Liver (tissue), 9 donors: Measurements from ENCODE around the gene SAP30. TPM values are rescaled to one million over a fixed set of nuclear protein-coding genes. Genes with fewer than 3 reads are reported as not detected.

Source experiments
- DNase-seq: peaks from one replicate; pipeline ENCODE4 v3.0.0-alpha.2; 2017; ENCODE audit warnings: low spot score
- H3K27ac ChIP-seq, 2 donors: one replicate each; pipeline ENCODE4 v1.7.0; 2013; ENCODE audit warnings: inconsistent platforms in 2 of 2, low read length in 2 of 2, control low read depth in 1 of 2, low read depth in 1 of 2, mild to moderate bottlenecking in 1 of 2
- H3K27me3 ChIP-seq, 4 donors: one replicate each; pipeline versions ENCODE4 v1.6.1 to v1.7.0; 2013; ENCODE audit warnings: low read length in 3 of 4, inconsistent platforms in 1 of 4, mild to moderate bottlenecking in 1 of 4, moderate library complexity in 1 of 4; ENCODE audit not compliant: control insufficient read depth in 4 of 4, insufficient read depth in 4 of 4
- H3K36me3 ChIP-seq, 4 donors: one replicate each; pipeline versions ENCODE4 v1.6.1 to v1.7.0; 2013; ENCODE audit warnings: low read length in 3 of 4, mild to moderate bottlenecking in 3 of 4, low read depth in 1 of 4, moderate library complexity in 1 of 4; ENCODE audit not compliant: control insufficient read depth in 4 of 4, insufficient read depth in 3 of 4
- H3K4me1 ChIP-seq, 4 donors: one replicate each; pipeline versions ENCODE4 v1.6.1 to v1.7.0; 2013; ENCODE audit warnings: low read length in 3 of 4, mild to moderate bottlenecking in 3 of 4, moderate library complexity in 1 of 4; ENCODE audit not compliant: control insufficient read depth in 4 of 4, insufficient read depth in 4 of 4
- H3K4me3 ChIP-seq, 3 donors: one replicate each; pipeline versions ENCODE4 v1.6.1 to v1.7.0; 2013; ENCODE audit warnings: low read length in 3 of 3, control low read depth in 1 of 3, low read depth in 1 of 3, mild to moderate bottlenecking in 1 of 3
- H3K9ac ChIP-seq, 2 donors: one replicate each; pipeline ENCODE4 v1.7.0; 2013; ENCODE audit warnings: low read length in 2 of 2, mild to moderate bottlenecking in 2 of 2, moderate library complexity in 2 of 2, control low read depth in 1 of 2, low read depth in 1 of 2
- H3K9me3 ChIP-seq, 4 donors: one replicate each; pipeline versions ENCODE4 v1.6.1 to v1.7.0; 2013; ENCODE audit warnings: low read length in 3 of 4; ENCODE audit not compliant: control insufficient read depth in 4 of 4
- ATF3 ChIP-seq: IDR thresholded peaks from 2 replicates; pipeline ENCODE4 v1.6.1; 2016; ENCODE audit warnings: antibody characterized with exemption
- CTCF ChIP-seq: fragments of 150-350 bp; IDR thresholded peaks from 2 replicates; pipeline ENCODE4 v1.5.1; 2017; ENCODE audit warnings: improper control_type of control experiment, low read depth, low read length; ENCODE audit not compliant: missing input control
- EGR1 ChIP-seq, 2 donors: IDR thresholded peaks; 2 replicates each; pipeline ENCODE4 v1.6.1; 2016 to 2018; ENCODE audit warnings: antibody characterized with exemption in 2 of 2, low read depth in 2 of 2
- FOXA1 ChIP-seq: IDR thresholded peaks from 2 replicates; pipeline ENCODE4 v1.6.1; 2016; ENCODE audit warnings: antibody characterized with exemption
- FOXA2 ChIP-seq: IDR thresholded peaks from 2 replicates; pipeline ENCODE4 v1.6.1; 2016; ENCODE audit warnings: antibody characterized with exemption
- GABPA ChIP-seq, 2 donors: IDR thresholded peaks in 1 of 2; conservative IDR thresholded peaks in 1 of 2; 2 replicates each; pipeline ENCODE4 v1.6.1; 2016; ENCODE audit warnings: antibody characterized with exemption in 2 of 2, mild to moderate bottlenecking in 1 of 2, moderate library complexity in 1 of 2
- HNF4A ChIP-seq, 2 donors: conservative IDR thresholded peaks; 2 replicates each; pipeline ENCODE4 v1.6.1; 2016; ENCODE audit warnings: antibody characterized with exemption in 2 of 2, mild to moderate bottlenecking in 2 of 2
- HNF4G ChIP-seq: IDR thresholded peaks from 2 replicates; pipeline ENCODE4 v1.6.1; 2016; ENCODE audit warnings: antibody characterized with exemption
- JUND ChIP-seq, 2 donors: IDR thresholded peaks; 2 replicates each; pipeline ENCODE4 v1.6.1; 2016; ENCODE audit warnings: antibody characterized with exemption in 2 of 2
- MAX ChIP-seq: IDR thresholded peaks from 2 replicates; pipeline ENCODE4 v1.6.1; 2016; ENCODE audit warnings: antibody characterized with exemption
- NR2F2 ChIP-seq: IDR thresholded peaks from 2 replicates; pipeline ENCODE4 v1.6.1; 2016; ENCODE audit warnings: antibody characterized with exemption
- RAD21 ChIP-seq, 2 donors: IDR thresholded peaks; 2 replicates each; pipeline ENCODE4 v1.6.1; 2016; ENCODE audit warnings: antibody characterized with exemption in 2 of 2, mild to moderate bottlenecking in 2 of 2
- REST ChIP-seq: IDR thresholded peaks from 2 replicates; pipeline ENCODE4 v1.6.1; 2016; ENCODE audit warnings: antibody characterized with exemption, mild to moderate bottlenecking
- RXRA ChIP-seq, 2 donors: IDR thresholded peaks; 2 replicates each; pipeline ENCODE4 v1.6.1; 2017 to 2018; ENCODE audit warnings: antibody characterized with exemption in 2 of 2, mild to moderate bottlenecking in 1 of 2
- SP1 ChIP-seq: IDR thresholded peaks from 2 replicates; pipeline ENCODE4 v1.6.1; 2018; ENCODE audit warnings: antibody characterized with exemption, mild to moderate bottlenecking
- TAF1 ChIP-seq: conservative IDR thresholded peaks from 2 replicates; pipeline ENCODE4 v1.6.1; 2016; ENCODE audit warnings: antibody characterized with exemption, mild to moderate bottlenecking
- YY1 ChIP-seq: IDR thresholded peaks from 2 replicates; pipeline ENCODE4 v1.6.1; 2016; ENCODE audit warnings: antibody characterized with exemption, mild to moderate bottlenecking
- ZBTB33 ChIP-seq: IDR thresholded peaks from 2 replicates; pipeline ENCODE4 v1.6.1; 2016; ENCODE audit warnings: antibody characterized with exemption
- WGBS: extraction: QIAGEN DNeasy Blood & Tissue Kit; methylation state at CpG from one replicate; pipeline ENCODE4 v1.1.7; 2013; 5-methylcytosine and 5-hydroxymethylcytosine counted together
- polyA plus RNA-seq, 2 donors: library from polyadenylated mRNA; stranded (reverse) in 1 of 2; unstranded in 1 of 2; fragments of 200-250 nt in 1 of 2; fragments of >200 nt in 1 of 2; fragmentation: Nextera tagmentation in 1 of 2; extraction: Ambion mirVana in 1 of 2; gene quantifications; one replicate each; pipeline versions ENCODE4 v1.2.1 to v1.2.3, GENCODE V29; 2013 to 2015
- total RNA-seq, 2 donors: library from RNA; depleted of rRNA; stranded (reverse); fragments of >200 nt; gene quantifications; one replicate each; pipeline ENCODE4 v1.2.3, GENCODE V29; 2014
- donor health status: healthy.
- donor health status: healthy.
- donor health status: healthy.
- donor health status: healthy.
- donor health status: healthy.

Gene SAP30
- total and polyA plus RNA-seq, 4 donors: 1.3 to 10.0 (median 3.7) TPM

- DNase-seq: no peak
- no peak overlapping the region for H3K4me3 ChIP-seq
- no peak for TF ChIP-seq RXRA (IDR thresholded peaks at IDR 0.05)
- TF ChIP-seq ATF3: no peak
- no peak for TF ChIP-seq HNF4A (conservative IDR thresholded peaks at IDR 0.05)
- no peak for TF ChIP-seq FOXA2
- no peak for TF ChIP-seq GABPA (IDR thresholded peaks at IDR 0.05 in 1 of 2, conservative IDR thresholded peaks at IDR 0.05 in 1 of 2)
- TF ChIP-seq EGR1 (IDR thresholded peaks at IDR 0.05; ENCODE audit: low read depth in 2 of 2): no peak
- no peak for TF ChIP-seq HNF4G
- no peak for TF ChIP-seq TAF1
- TF ChIP-seq RAD21 (IDR thresholded peaks at IDR 0.05): no peak
- no peak for TF ChIP-seq REST
- TF ChIP-seq MAX: no peak
- no peak for TF ChIP-seq CTCF
- no peak for TF ChIP-seq JUND (IDR thresholded peaks at IDR 0.05)
- no peak for TF ChIP-seq SP1
- no peak for TF ChIP-seq FOXA1
- no peak for TF ChIP-seq YY1
- no peak for TF ChIP-seq NR2F2
- no peak for TF ChIP-seq ZBTB33
- H3K27me3 ChIP-seq: no peaks in the 10 kb centered on the region
- H3K9ac ChIP-seq: no peak overlapping the region
- H3K36me3 ChIP-seq: no peaks in the 10 kb centered on the region
- peaks cover 0 to 3% (median under 1%) of the 10 kb centered on the region in 4 donors for H3K4me1 ChIP-seq
- 97% methylated on average over 2 of the region's 2 CpGs for WGBS
- no peaks in the 10 kb centered on the region for H3K9me3 ChIP-seq
- H3K27ac ChIP-seq: no peak overlapping the region
These were observed 3.8 kb downstream of the SAP30 start for GRCh38 chr4:173374588-173374987.

GRCh38 chr4:173379929-173380328 is 9.2 kb downstream of the SAP30 start:
- Histone ChIP-seq H3K9me3 (no peaks in the 10 kb centered on the region), H3K27ac (no peak overlapping the region)
- TF ChIP-seq RXRA (IDR thresholded peaks at IDR 0.05) (no peak), SP1 (no peak), EGR1 (IDR thresholded peaks at IDR 0.05; ENCODE audit: low read depth in 2 of 2) (no peak), GABPA (IDR thresholded peaks at IDR 0.05 in 1 of 2, conservative IDR thresholded peaks at IDR 0.05 in 1 of 2) (no peak), HNF4A (conservative IDR thresholded peaks at IDR 0.05) (no peak), MAX (no peak), RAD21 (IDR thresholded peaks at IDR 0.05) (no peak), FOXA1 (no peak), YY1 (no peak), TAF1 (no peak), CTCF (no peak), ZBTB33 (no peak)

More at GRCh38 chr4:173379929-173380328, 9.2 kb downstream of the SAP30 start:
- DNase-seq: no peak
- no peaks in the 10 kb centered on the region for H3K4me1 ChIP-seq
- 98% methylated on average over 3 of the region's 3 CpGs for WGBS
- no peak overlapping the region for H3K9ac ChIP-seq
- no peaks in the 10 kb centered on the region for H3K36me3 ChIP-seq
- H3K4me3 ChIP-seq: no peak overlapping the region
- no peaks in the 10 kb centered on the region for H3K27me3 ChIP-seq
